Right cardiac atrium (tissue), 5 donors: ENCODE data around the gene S100Z. TPM values are rescaled to one million over a fixed set of nuclear protein-coding genes. Genes with fewer than 3 reads are reported as not detected.
"Not testable (repeated sequence)": the region's sequence is repeated elsewhere in the genome, so short reads cannot be mapped to it uniquely, and the experiment has no call there.

Experiments used
- ATAC-seq, 2 donors: fragments of 200-7000 bp; cut with Tn5 transposase; one replicate each; pipeline versions ENCODE4 v1.8.0 to v1.9.1; 2020; ENCODE audit warnings: moderate library complexity in 2 of 2, mild to moderate bottlenecking in 1 of 2
- DNase-seq, 3 donors: peaks; one replicate each; pipeline ENCODE4 v3.0.0-alpha.2; 2020
- H3K27ac ChIP-seq: one replicate; pipeline ENCODE4 v1.5.1; 2013; ENCODE audit warnings: mild to moderate bottlenecking, low read length, control low read depth, moderate library complexity
- H3K27me3 ChIP-seq: one replicate; pipeline ENCODE4 v1.6.1; 2013; ENCODE audit not compliant: control insufficient read depth, insufficient read depth
- H3K4me1 ChIP-seq: one replicate; pipeline ENCODE4 v1.6.1; 2013; ENCODE audit warnings: low read length; ENCODE audit not compliant: control insufficient read depth, insufficient read depth
- H3K4me3 ChIP-seq: one replicate; pipeline ENCODE4 v1.5.1; 2013; ENCODE audit warnings: low read length, control low read depth
- H3K9me3 ChIP-seq: one replicate; pipeline ENCODE4 v1.6.1; 2013; ENCODE audit warnings: low read length; ENCODE audit not compliant: control insufficient read depth
- WGBS: extraction: QIAGEN DNeasy Blood & Tissue Kit; methylation state at CpG from one replicate; pipeline ENCODE4 v1.1.7; 2013; 5-methylcytosine and 5-hydroxymethylcytosine counted together
- intact Hi-C, 4 donors: fragments of 100-400 bp; cut with DNase I; formaldehyde crosslinking; loops; one replicate each; pipeline versions ENCODE4 v1.11.0 to v1.14.0; 2022 to 2023
- polyA plus RNA-seq: library from polyadenylated mRNA; stranded (reverse); fragments of 200-250 nt; gene quantifications from one replicate; pipeline ENCODE4 v1.2.3, GENCODE V29; 2013
- total RNA-seq, 4 donors: library from RNA; stranded (reverse); fragmentation: NEBNext Ultra II Directional; extraction: Animal tissue kit (Norgen Biotek cat#: 25700); gene quantifications; one replicate each; pipeline ENCODE4 v1.2.1, GENCODE V29; 2021
- donor health status: healthy with polysubstance abuse.
- donor health status: DM: no; HTN: yes; CAD: no.
- donor health status: DM: no; HTN: no; CAD: no.
- donor health status: DM: no; HTN: yes; CAD: no; lungs with severe emphysema.
- donor health status: DM: yes; HTN: yes; CAD: no.

The S100Z gene
- total and polyA plus RNA-seq, 5 donors: not detected

GRCh38 chr5:76855501-76855900, 5.7 kb downstream of the S100Z start:
- H3K27me3 ChIP-seq, ATAC-seq, DNase-seq, H3K4me3 ChIP-seq, intact Hi-C loops, H3K9me3 ChIP-seq, H3K4me1 ChIP-seq, H3K27ac ChIP-seq: not testable (repeated sequence)

- 72% methylated on average over 3 of the region's 3 CpGs for WGBS
- no peak for DNase-seq
- ATAC-seq: peak; percentile 40 to 70
- H3K27ac ChIP-seq: no peak overlapping the region
- no peak overlapping the region for H3K4me3 ChIP-seq
- H3K27me3 ChIP-seq: no peaks in the 10 kb centered on the region
- H3K9me3 ChIP-seq: no peaks in the 10 kb centered on the region
- intact Hi-C loops: no loop called here
- H3K4me1 ChIP-seq: no peaks in the 10 kb centered on the region
These were observed 6.1 kb downstream of the S100Z start for GRCh38 chr5:76855961-76856360.

GRCh38 chr5:76856800-76857199, 7.0 kb downstream of the S100Z start:
- H3K4me1 ChIP-seq, H3K27me3 ChIP-seq, H3K4me3 ChIP-seq, DNase-seq, ATAC-seq, intact Hi-C loops, H3K27ac ChIP-seq, H3K9me3 ChIP-seq: not testable (repeated sequence)
- WGBS: 91% methylated on average over 4 of the region's 4 CpGs

- DNase-seq (peak in 2 of 3 donors; percentile 23 to 64), ATAC-seq (no peak)
- intact Hi-C loops: loop anchor here in 2 of 4 donors (10.0 kb wide), 2 partner anchors 155 to 635 kb away; partner anchors contain the start of gene WDR41 (in 1 of the 2)
- no peaks in the 10 kb centered on the region for H3K4me1 ChIP-seq
- H3K4me3 ChIP-seq: no peak overlapping the region
- H3K9me3 ChIP-seq: no peaks in the 10 kb centered on the region
- no peak overlapping the region for H3K27ac ChIP-seq
- H3K27me3 ChIP-seq: no peaks in the 10 kb centered on the region
- 87% methylated on average over 10 of the region's 10 CpGs for WGBS
These were observed 9.9 kb downstream of the S100Z start for GRCh38 chr5:76859591-76860247.

GRCh38 chr5:76861612-76862011, 11.8 kb downstream of the S100Z start:
- Histone ChIP-seq H3K4me1 (no peaks in the 10 kb centered on the region), H3K27me3 (no peaks in the 10 kb centered on the region), H3K27ac (no peak overlapping the region), H3K4me3 (no peak overlapping the region), H3K9me3 (no peaks in the 10 kb centered on the region)
- no peak for ATAC-seq
- DNase-seq: no peak
- WGBS: 59% methylated on average over 5 of the region's 5 CpGs
- intact Hi-C loops: loop anchor here in 2 of 4 donors (10.0 kb wide), 2 partner anchors 153 to 633 kb away; partner anchors contain the start of gene WDR41 (in 1 of the 2)

- H3K4me1 ChIP-seq: no peaks in the 10 kb centered on the region
- ATAC-seq: no peak
- no peak overlapping the region for H3K4me3 ChIP-seq
- H3K9me3 ChIP-seq: no peaks in the 10 kb centered on the region
- intact Hi-C loops: loop anchor here in 2 of 4 donors (10.0 kb wide), 2 partner anchors 152 to 632 kb away; partner anchors contain the start of gene WDR41 (in 1 of the 2)
- H3K27ac ChIP-seq: no peak overlapping the region
- no peak for DNase-seq
- no peaks in the 10 kb centered on the region for H3K27me3 ChIP-seq
- WGBS: 33% methylated on average over 1 of the region's 1 CpG
These were observed 13.2 kb downstream of the S100Z start for GRCh38 chr5:76863001-76863400.

- no peaks in the 10 kb centered on the region for H3K4me1 ChIP-seq
- no peak for DNase-seq
- H3K27me3 ChIP-seq: no peaks in the 10 kb centered on the region
- no peaks in the 10 kb centered on the region for H3K9me3 ChIP-seq
- WGBS: 96% methylated on average over 2 of the region's 2 CpGs
- H3K27ac ChIP-seq: no peak overlapping the region
- ATAC-seq: no peak
- no peak overlapping the region for H3K4me3 ChIP-seq
- intact Hi-C loops: loop anchor here in 3 of 4 donors (5.0 to 10.0 kb wide), 3 partner anchors 148 to 628 kb away; partner anchors contain the start of gene WDR41 (in 1 of the 3)
These were observed 16.7 kb downstream of the S100Z start for GRCh38 chr5:76866503-76866902.

- intact Hi-C loops: loop anchor here in 3 of 4 donors (5.0 to 10.0 kb wide), 3 partner anchors 148 to 628 kb away; partner anchors contain the start of gene WDR41 (in 1 of the 3)
- 65% methylated on average over 4 of the region's 4 CpGs for WGBS
- no peak for DNase-seq
These were observed 17.2 kb downstream of the S100Z start for GRCh38 chr5:76867038-76867437.

GRCh38 chr5:76867827-76868693, 18.2 kb downstream of the S100Z start:
- peak; percentile 54 to 76 (median 74) for DNase-seq
- no peak overlapping the region for H3K4me3 ChIP-seq
- H3K9me3 ChIP-seq: no peaks in the 10 kb centered on the region
- 71% methylated on average over 8 of the region's 8 CpGs for WGBS
- no peaks in the 10 kb centered on the region for H3K27me3 ChIP-seq
- H3K27ac ChIP-seq: no peak overlapping the region
- H3K4me1 ChIP-seq: no peaks in the 10 kb centered on the region
- intact Hi-C loops: loop anchor here in 3 of 4 donors (2.0 to 10.0 kb wide), 4 partner anchors 147 to 627 kb away; partner anchors contain the start of gene WDR41 (in 1 of the 3)
- ATAC-seq: peak; percentile 88 to 90

More at GRCh38 chr5:76867038-76867437, 17.2 kb downstream of the S100Z start:
- no peak for ATAC-seq
- Histone ChIP-seq H3K27ac (no peak overlapping the region), H3K9me3 (no peaks in the 10 kb centered on the region), H3K4me1 (no peaks in the 10 kb centered on the region), H3K4me3 (no peak overlapping the region), H3K27me3 (no peaks in the 10 kb centered on the region)

- Histone ChIP-seq H3K9me3 (no peaks in the 10 kb centered on the region), H3K4me3 (no peak overlapping the region), H3K27me3 (no peaks in the 10 kb centered on the region), H3K27ac (no peak overlapping the region), H3K4me1 (no peaks in the 10 kb centered on the region)
- WGBS: 86% methylated on average over 6 of the region's 6 CpGs
- intact Hi-C loops: loop anchor here in 1 of 4 donors (5.0 kb wide), 1 partner anchor 142 kb away; no protein-coding TSS in a partner anchor
- ATAC-seq (no peak), DNase-seq (no peak)
These were observed 20.2 kb downstream of the S100Z start for GRCh38 chr5:76870046-76870445.
